ENCODE measurements around the gene HEPACAM2.

HEPACAM2 gene

GRCh38 chr7:93242106-93242505 lies 15.8 kb upstream of the HEPACAM2 start:
- Histone ChIP-seq H3K27ac (no peak overlapping the region), H3K4me3 (no peak overlapping the region)
- DNase-seq (ENCODE audit: low spot score) = no peak
- TF ChIP-seq CTCF (IDR thresholded peaks at IDR 0.05) = no peak

- DNase-seq (ENCODE audit: low spot score) = no peak
- TF ChIP-seq CTCF (IDR thresholded peaks at IDR 0.05) = no peak
- Histone ChIP-seq H3K27ac (no peak overlapping the region), H3K4me3 (no peak overlapping the region)
Measured at GRCh38 chr7:93239824-93240223, 13.6 kb upstream of the HEPACAM2 start.

GRCh38 chr7:93238748-93239147 lies 12.5 kb upstream of the HEPACAM2 start:
- no peak for TF ChIP-seq CTCF (IDR thresholded peaks at IDR 0.05)
- H3K4me3 ChIP-seq = no peak overlapping the region
- no peak for DNase-seq (ENCODE audit: low spot score)
- H3K27ac ChIP-seq = no peak overlapping the region

GRCh38 chr7:93238131-93238530 lies 11.9 kb upstream of the HEPACAM2 start:
- Histone ChIP-seq H3K27ac (no peak overlapping the region), H3K4me3 (no peak overlapping the region)
- no peak for DNase-seq (ENCODE audit: low spot score)
- no peak for TF ChIP-seq CTCF (IDR thresholded peaks at IDR 0.05)

GRCh38 chr7:93235541-93235940 lies 9.3 kb upstream of the HEPACAM2 start:
- TF ChIP-seq CTCF (IDR thresholded peaks at IDR 0.05) = no peak
- no peak for DNase-seq (ENCODE audit: low spot score)
- Histone ChIP-seq H3K27ac (no peak overlapping the region), H3K4me3 (no peak overlapping the region)

GRCh38 chr7:93232673-93233018 lies 6.4 kb upstream of the HEPACAM2 start:
- no peak for TF ChIP-seq CTCF (IDR thresholded peaks at IDR 0.05)
- H3K27ac ChIP-seq = peak overlapping the region in 1 of 2 donors; percentile 76
- H3K4me3 ChIP-seq = peak overlapping the region; percentile 87
- DNase-seq (ENCODE audit: low spot score) = peak; percentile 71

- TF ChIP-seq CTCF (IDR thresholded peaks at IDR 0.05) = no peak
Measured at GRCh38 chr7:93231799-93232672, 5.8 kb upstream of the HEPACAM2 start, which contains the start of gene VPS50. Gene VPS50, plus strand, starts transcription at chr7:93232366. Its CDS starts 102 bp downstream, at chr7:93232468.

More at GRCh38 chr7:93231799-93232672, 5.8 kb upstream of the HEPACAM2 start, which contains the start of gene VPS50:
- peak within 1 kb of the TSS; percentile 4 to 76 for H3K27ac ChIP-seq
- DNase-seq (ENCODE audit: low spot score) = peak; percentile 94
- peak within 1 kb of the TSS; percentile 87 for H3K4me3 ChIP-seq
